HG03039 (cell line): Measurements from ENCODE around the gene TNNT2.

ENCODE experiments used
- ATAC-seq: cut with Tn5 transposase; IDR thresholded peaks from one replicate; pipeline ENCODE4 v1.9.1; 2021; ENCODE audit warnings: mild to moderate bottlenecking, moderate library complexity; ENCODE audit not compliant: unreplicated experiment

The TNNT2 gene

GRCh38 chr1:201404055-201404454 is 26.6 kb upstream of the TNNT2 start:
- no peak for ATAC-seq

- no peak for ATAC-seq
These were observed 25.9 kb upstream of the TNNT2 start for GRCh38 chr1:201403359-201403758.

GRCh38 chr1:201401700-201402099 is 24.2 kb upstream of the TNNT2 start:
- ATAC-seq = no peak

GRCh38 chr1:201400852-201401230 is 23.4 kb upstream of the TNNT2 start:
- no peak for ATAC-seq

- no peak for ATAC-seq
These were observed 22.9 kb upstream of the TNNT2 start for GRCh38 chr1:201400212-201400851.

GRCh38 chr1:201399352-201400126 is 22.1 kb upstream of the TNNT2 start:
- ATAC-seq = no peak

- no peak for ATAC-seq
These were observed 21.5 kb upstream of the TNNT2 start, which contains the start of gene LAD1 for GRCh38 chr1:201399018-201399351. Gene LAD1, minus strand, starts transcription at chr1:201399324. Its CDS starts 18 bp downstream, at chr1:201399306.

GRCh38 chr1:201397675-201398074 is 20.2 kb upstream of the TNNT2 start:
- ATAC-seq = no peak

GRCh38 chr1:201396861-201397464 is 19.5 kb upstream of the TNNT2 start:
- no peak for ATAC-seq

- ATAC-seq = no peak
These were observed 18.5 kb upstream of the TNNT2 start for GRCh38 chr1:201395936-201396335.

GRCh38 chr1:201394591-201394990 is 17.1 kb upstream of the TNNT2 start:
- no peak for ATAC-seq

GRCh38 chr1:201393076-201393475 is 15.6 kb upstream of the TNNT2 start:
- ATAC-seq = no peak

GRCh38 chr1:201391651-201392511 is 14.4 kb upstream of the TNNT2 start:
- no peak for ATAC-seq

- ATAC-seq = no peak
These were observed 13.7 kb upstream of the TNNT2 start for GRCh38 chr1:201391225-201391624.

GRCh38 chr1:201389051-201389450 is 11.6 kb upstream of the TNNT2 start:
- ATAC-seq = no peak

GRCh38 chr1:201386208-201386607 is 8.7 kb upstream of the TNNT2 start:
- no peak for ATAC-seq

GRCh38 chr1:201385299-201385891 is 7.9 kb upstream of the TNNT2 start:
- ATAC-seq = peak; percentile 61

GRCh38 chr1:201384406-201384782 is 6.9 kb upstream of the TNNT2 start:
- no peak for ATAC-seq

- ATAC-seq = no peak
These were observed 6.3 kb upstream of the TNNT2 start for GRCh38 chr1:201383647-201384405.

GRCh38 chr1:201381130-201381529 is 3.6 kb upstream of the TNNT2 start:
- ATAC-seq = no peak
